HG03159 (cell line): Measurements from ENCODE around the gene TRIM2.

Experiments
- ATAC-seq: cut with Tn5 transposase; IDR thresholded peaks from one replicate; pipeline ENCODE4 v1.9.1; 2021; ENCODE audit warnings: mild to moderate bottlenecking, moderate library complexity; ENCODE audit not compliant: unreplicated experiment

Gene TRIM2

DNA sequence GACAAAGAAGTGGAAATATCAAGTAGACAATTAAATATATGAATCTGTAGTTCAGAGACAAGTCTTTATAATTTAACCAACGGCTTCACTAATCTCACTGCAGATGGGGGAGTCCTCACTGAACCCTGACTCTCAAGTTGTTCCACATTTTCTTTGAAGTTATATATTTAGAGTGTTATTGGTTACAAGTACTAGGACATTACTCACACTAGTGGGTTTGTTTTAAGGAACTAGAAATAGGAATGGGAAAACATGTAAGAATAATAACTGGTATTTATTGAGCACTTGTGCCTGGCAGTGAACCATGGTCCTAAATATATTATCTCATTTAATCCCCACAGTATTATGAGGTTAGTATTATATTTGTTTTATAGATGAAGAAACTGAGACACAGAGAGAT is 162.2 kb downstream of the TRIM2 start:
- ATAC-seq: no peak

DNA sequence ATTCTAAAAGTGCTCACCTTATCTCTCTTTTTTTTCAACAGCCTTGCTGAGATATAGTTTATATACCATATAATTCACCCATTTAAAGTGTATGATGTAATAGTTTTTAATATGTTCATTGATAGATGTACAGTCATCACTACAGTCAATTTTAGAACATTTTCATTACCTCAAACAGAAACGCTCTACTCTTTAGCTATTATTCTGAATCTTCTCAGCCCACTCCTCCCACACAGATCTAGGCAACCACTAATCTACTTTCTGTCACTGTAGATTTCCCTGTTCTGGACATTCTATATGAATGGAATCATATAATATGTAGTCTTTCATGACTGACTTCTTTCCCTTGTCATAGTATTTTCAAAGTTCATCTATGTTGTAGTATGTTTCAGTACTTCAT is 162.8 kb downstream of the TRIM2 start:
- ATAC-seq: no peak

- no peak for ATAC-seq
Measured at GRCh38 chr4:153369021-153369420, 164.8 kb downstream of the TRIM2 start.

DNA sequence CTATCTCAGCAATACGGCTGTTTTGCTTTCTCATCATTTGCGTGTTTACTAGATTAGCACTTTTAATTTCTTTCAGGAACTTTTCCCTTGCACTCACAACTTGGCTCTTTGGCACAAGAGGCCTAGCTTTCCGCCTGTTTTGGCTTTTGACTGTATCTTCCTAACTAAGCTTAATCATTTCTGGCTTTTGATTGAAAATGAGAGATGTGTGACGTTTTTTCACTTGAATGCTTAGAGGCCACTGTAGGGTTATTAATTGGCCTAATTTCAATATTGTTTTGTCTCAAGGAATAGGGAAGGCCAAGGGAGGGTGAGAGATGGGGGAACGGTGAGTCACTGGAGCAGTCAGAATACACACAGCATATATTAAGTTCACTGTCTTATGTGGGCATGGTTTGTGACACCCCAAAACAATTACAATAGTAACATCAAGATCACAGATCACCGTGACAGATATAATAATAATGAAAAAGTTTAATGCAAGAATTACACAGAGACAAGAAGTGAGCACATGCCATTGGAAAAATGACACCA is 167.5 kb downstream of the TRIM2 start:
- ATAC-seq: no peak

- ATAC-seq: no peak
Measured at GRCh38 chr4:153372967-153373562, 168.8 kb downstream of the TRIM2 start.

DNA sequence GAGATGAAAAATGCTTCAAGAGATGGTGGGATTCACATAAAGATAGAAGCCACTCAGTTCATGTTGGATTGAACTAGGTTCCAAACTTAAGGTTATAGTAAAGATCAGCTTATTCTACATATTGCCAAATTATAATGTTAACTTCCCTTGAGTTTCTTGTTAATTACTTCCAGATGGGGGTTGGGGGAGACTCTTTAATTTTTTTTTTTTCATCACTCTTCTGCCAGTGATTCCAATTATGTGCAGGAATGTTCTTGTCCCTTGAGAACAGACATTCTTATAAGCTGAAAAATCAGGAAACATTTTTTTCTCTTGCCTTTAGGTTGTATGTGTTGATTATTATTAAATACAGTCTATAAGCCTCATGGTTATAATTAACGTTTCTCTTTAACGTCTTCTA is 170.2 kb downstream of the TRIM2 start:
- no peak for ATAC-seq

- no peak for ATAC-seq
Measured at GRCh38 chr4:153375303-153375702, 171.1 kb downstream of the TRIM2 start.

DNA sequence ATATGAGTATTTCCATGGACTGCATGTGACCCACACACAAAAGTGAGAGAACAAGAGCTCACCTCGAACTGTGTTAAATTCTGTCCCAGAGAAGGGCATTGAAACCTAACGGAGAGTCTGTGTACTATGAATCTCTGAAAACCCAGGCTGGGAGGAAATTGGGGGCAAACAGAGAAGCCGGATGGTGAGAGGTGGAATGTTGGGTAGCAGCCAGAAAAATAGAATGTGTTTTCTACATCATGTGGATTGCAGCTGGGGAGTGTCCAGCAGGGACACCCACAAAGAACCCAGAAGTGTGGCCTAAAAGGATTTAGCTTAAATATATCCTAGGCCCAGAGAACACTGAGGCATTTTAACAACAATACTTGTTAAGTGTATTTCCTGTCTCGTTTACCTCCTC is 178.9 kb downstream of the TRIM2 start:
- ATAC-seq: no peak

GRCh38 chr4:153384160-153384559 is 179.9 kb downstream of the TRIM2 start:
- ATAC-seq: no peak

GRCh38 chr4:153385784-153386183 is 181.5 kb downstream of the TRIM2 start:
- no peak for ATAC-seq

DNA sequence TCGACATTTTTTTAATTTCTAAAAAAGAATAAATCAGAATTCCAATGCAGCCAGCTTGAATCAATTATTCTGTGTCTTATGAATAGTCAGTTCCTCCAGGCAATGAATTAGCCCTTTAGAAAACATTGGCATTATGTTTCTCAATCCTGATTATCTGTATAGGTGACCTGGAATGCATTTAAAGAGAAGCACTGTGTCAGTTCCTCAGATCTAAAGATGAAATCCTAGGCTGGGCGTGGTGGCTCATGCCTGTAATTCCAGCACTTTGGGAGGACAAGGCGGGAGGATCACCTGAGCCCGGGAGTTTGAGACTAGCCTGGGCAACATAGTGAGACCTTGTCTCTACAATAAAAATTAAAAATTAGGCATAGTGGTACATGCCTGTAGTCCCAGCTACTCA is 183.7 kb downstream of the TRIM2 start:
- ATAC-seq: no peak
